DMS 273 treated with DMSO at 0.1 percent for 48 hours (cell line): ENCODE measurements around the gene DNM3.
"Not testable (repeated sequence)": the region's sequence is repeated elsewhere in the genome, so short reads cannot be mapped to it uniquely, and the experiment has no call there.

ENCODE experiments used
- DNase-seq: peaks from one replicate; lab custom pipeline; 2025; lab: John Stamatoyannopoulos, UW

The DNM3 gene

DNA sequence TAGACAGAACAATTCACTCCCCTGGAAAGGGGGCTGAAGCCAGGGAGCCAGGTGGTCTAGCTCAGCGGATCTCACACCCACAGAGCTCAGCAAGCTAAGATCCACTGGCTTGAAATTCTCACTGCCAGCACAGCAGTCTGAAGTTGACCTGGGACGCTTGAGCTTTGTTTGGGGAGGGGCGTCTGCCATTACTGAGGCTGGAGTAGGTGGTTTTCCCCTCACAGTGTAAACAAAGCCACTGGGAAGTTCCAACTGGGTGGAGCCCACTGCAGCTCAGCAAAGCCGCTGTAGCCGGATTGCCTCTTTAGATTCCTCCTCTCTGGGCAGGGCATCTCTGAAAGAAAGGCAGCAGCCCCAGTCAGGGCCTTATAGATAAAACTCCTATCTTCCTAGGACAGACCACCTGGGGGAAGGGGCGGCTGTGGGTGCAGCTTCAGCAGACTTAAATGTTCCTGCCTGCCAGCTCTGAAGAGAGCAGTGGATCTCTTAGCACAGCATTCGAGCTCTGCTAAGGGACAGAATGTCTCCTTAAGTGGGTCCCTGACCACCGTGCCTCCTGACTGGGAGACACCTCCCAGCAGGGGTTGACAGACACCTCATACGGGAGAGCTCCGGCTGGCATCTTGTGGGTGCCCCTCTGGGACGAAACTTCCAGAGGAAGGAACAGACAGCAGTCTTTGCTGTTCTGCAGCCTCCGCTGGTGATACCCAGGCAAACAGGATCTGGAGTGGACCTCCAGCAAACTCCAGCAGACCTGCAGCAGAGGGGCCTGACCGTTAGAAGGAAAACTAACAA is 183.8 kb downstream of the DNM3 start:
- DNase-seq: not testable (repeated sequence)

DNA sequence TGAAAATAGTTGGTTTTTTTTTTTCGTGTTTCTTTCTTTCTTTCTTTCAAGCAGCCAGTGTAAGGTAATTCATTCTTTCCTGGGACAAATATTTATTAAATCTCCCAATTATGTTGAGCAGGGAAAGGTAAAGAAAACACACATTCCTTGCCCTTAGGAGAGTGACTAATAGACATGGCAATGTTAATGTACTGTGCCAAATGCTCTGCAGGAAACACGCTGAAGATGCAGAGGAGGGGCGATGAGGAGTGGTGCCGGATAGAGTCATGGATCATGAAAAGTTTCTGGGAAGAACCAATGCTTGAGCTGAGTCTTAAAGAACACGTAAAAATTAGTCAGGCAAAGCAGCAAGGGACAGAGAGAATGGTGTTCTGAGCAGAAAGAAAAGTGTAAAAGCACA is 199.2 kb downstream of the DNM3 start:
- DNase-seq: no peak

DNA sequence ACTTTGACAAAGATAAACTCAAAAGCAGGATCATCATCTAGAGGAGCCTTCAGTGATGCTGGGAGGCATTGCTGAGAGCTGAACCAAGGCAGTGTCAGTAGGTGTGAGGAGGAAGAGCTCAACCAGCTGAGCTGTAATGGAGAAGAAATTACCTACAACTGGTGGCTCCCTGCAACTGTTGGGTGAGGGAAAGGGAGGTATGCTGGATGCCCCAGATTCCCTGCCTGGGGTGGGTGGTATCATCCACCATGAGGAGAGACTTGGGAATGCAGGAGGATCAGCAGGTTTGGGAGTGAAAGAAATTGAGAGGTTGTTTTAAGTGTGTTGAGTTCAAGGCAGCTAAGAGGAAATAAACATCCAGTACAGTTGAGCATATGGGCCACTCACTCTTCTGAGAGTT is 199.8 kb downstream of the DNM3 start:
- DNase-seq: no peak

DNA sequence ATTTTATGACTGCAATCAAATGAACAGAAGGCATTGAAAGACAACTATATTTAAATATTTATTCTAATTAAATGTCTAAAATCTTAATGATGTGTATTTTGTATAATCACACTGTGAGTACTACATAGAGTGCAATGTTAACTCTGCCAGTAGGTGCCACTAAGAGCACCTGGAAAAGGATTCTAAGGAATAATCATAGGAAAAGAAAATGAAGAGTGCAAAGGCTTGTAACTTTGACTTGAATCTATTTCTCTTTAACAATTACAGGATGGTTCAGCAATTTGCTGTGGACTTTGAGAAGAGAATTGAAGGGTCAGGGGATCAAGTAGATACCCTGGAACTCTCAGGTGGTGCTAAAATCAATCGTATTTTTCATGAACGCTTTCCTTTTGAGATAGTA is 200.4 kb downstream of the DNM3 start:
- peak; percentile 5 for DNase-seq

DNA sequence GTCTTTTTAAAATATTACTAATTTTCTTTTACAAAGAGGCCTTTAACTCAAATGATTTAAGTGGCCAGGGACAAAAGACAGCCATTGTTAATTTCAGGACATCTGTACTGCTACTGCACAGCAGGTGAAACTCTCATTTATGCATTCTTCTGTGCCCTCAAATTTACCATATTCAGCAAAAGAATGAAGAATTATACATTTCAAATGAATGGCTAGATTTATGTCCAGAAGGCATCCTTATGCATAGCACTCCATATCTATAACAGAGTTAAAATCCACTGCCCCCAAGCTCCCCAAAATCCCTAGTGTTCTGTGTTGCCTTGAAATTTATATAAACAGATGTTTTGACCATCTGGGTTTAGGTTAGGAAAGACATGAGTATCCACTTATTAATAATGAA is 202.6 kb downstream of the DNM3 start:
- no peak for DNase-seq

DNA sequence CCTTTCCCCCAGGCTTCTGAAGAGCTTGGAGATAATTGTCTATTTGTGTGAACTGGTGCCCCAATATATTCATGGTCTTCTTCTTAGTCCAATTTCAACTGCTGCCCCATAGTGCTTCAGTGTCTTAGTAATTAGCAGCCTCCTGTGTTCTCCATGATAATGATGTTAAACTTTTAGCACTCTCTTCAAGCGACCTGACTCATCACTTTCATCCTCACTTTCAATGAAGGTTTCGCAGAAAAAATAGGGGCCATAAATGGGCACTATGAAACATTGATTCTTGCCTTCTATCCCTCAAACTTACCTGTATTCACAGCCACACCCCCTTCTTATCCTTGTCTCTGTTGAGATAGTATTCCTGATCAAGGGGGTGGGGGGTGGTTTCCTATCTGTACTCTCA is 210.6 kb downstream of the DNM3 start:
- DNase-seq: no peak

DNA sequence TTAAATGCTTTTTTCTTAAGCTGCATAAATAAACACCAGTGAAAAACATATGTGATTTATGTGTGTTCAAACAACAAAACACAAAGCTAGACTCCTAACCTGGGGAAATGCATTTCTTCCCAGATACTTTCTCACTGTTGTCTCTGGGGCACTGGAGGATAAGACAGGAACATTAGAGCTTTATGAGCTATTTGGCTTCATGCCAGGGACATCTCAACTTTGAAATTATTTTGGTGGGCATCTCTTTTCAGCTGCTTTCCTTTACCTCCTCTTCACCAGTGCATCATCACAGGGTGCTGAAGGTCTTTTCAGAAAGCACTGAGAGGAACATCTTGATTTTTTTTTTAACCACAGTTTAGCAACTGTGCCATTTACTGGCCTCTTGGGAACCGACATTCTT is 212.9 kb downstream of the DNM3 start:
- DNase-seq: no peak

DNA sequence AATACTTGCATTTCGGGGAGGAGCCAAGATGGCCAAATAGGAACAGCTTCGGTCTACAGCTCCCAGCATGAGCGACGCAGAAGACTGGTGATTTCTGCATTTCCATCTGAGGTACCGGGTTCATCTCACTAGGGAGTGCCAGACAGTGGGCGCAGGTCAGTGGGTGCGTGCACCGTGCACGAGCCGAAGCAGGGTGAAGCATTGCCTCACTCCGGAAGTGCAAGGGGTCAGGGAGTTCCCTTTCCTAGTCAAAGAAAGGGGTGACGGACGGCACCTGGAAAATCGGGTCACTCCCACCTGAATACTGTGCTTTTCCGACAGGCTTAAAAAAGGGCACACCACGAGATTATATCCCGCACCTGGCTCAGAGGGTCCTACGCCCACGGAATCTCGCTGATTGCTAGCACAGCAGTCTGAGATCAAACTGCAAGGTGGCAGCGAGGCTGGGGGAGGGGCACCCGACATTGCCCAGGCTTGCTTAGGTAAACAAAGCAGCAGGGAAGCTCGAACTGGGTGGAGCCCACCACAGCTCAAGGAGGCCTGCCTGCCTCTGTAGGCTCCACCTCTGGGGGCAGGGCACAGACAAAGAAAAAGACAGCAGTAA is 214.6 kb downstream of the DNM3 start:
- not testable (repeated sequence) for DNase-seq

DNA sequence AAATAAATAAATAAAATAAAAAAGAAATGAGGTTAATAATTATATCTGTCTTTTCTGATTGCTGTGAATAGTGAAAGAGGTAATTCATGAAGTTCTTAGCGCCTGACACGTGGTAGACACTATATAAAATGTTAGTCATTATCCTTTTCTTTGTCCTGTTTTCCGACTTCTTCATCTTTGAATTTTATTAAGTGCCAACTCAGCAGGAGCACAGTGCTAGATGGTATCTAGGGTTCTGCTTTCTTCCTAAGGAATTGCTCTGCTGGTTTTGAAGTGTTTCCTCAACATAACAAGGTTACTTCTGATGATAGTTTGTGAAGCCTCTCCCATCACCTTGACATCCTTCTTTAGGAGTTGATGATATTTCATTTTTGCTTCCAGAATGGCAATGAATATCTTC is 227.0 kb downstream of the DNM3 start:
- DNase-seq: no peak

DNA sequence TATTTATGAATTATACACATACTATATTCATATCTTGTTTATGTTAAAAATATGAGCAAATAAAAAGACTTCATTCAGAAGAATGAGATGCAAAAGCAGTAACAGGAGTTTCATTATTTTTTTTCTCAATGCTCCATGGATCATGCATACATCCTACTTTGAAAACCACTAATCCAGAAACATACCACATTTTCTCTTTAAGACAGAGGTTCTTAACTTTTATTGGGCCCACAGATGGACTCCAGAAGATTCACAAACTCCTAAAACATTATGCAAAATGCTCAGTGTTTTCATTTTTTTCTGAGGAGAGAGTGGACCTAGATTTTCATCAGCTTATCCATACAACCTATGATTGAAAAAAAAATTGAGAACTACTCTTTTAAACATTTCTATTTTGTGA is 227.8 kb downstream of the DNM3 start:
- DNase-seq: no peak

DNA sequence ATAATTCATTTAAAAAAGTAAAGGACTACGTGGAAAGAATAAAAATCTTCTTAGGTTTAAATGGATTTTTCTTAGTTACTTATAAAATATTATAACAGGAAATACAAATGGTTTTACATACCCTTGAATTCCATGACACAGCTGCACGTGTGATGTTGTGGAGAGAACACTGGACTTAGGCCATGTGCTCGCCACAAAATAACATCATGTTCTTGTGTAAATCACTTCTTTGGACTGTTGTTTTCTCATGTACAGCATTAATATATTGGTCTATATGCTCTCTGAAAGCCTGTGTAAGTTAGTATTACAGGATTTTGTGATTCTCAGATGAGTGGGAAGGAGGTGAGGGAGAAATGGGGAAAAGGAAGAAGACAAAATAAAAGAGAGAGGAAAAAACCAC is 228.2 kb downstream of the DNM3 start:
- no peak for DNase-seq

DNA sequence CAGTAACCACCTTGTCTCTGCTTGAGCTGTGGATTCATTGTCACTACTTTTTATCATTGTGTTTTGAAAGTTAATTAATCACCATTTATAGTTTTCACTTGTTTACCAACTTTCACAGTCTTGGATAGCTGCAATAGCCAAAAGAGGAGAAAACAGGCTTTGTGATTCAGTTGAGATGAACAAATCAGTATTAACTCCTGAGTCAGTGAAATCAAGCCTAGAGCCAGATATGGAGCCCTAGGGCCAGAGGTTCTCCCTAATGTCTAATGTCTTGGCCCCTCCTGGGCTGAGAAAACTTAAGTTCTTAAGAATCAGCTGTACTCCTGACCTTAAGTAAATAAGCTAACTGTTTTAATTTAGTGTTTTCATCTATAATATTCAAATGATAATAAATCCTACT is 228.8 kb downstream of the DNM3 start:
- DNase-seq: no peak

DNA sequence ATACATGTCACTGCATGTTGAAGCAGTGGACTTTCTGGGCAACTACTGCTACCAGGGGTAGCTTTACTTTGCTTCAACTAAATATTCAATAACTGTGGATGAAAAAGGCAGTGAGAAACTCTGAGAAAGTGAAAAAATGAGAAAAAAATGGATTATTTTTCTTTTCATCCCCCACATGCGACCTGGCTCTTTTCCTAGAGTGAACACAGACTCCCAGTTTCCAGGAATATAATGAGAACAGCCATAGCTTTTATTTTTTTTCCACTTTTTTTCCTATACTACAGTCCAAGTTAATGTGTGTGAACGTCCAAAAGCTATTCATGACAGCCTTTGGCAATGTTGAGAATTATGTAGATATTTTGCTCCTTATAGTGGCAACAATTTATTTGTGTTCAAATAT is 230.4 kb downstream of the DNM3 start:
- no peak for DNase-seq

DNA sequence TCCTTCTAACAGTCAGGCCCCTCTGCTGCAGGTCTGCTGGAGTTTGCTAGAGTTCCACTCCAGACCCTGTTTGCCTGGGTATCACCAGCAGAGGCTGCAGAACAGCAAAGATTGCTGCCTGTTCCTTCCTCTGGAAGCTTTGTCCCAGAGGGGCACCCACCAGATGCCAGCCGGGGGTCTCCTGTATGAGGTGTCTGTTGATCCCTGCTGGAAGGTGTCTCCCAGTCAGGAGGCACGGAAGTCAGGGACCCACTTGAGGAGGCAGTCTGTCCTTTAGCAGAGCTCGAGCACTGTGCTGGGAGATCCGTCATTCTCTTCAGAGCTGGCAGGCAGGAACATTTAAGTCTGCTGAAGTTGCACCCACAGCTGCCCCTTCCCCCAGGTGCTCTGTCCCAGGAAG is 238.6 kb downstream of the DNM3 start:
- DNase-seq: not testable (repeated sequence)

DNA sequence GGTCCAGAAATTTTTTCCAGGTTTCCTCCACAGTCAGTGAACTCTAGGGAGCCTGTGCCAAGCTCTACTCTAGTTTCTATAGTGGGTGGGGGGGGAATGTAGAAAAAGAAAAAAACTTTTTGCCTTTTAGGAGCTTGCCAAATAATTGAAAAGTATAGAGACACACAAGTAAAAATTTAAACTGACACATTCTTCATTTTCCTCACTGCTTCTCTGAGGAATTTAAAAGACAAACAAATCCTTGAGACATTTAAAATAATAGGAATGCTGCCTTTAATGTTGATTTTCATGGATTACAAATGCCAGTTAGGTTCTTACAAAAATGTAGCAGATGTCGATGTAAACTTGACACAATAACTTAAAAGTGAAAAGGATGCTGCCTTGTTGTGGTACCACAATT is 241.9 kb downstream of the DNM3 start:
- DNase-seq: no peak

DNA sequence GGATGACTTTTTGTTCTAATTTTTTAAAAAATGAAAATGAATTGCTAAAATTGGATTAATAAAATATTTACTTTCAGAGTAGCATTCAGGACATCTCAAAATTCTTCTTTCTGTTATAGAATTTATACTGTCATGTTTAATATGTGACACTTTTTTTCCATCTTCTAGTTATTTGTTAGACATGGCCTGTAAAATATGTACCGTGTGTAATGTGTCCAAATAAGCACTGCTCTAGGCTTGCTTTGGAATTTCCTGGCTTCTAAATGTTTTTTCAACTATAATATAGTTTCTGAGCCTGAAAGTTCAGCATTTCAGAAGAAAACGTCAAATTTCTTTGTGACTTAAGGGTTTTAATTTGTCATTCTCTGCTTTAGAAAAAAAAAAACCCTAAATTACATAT is 243.6 kb downstream of the DNM3 start:
- DNase-seq: no peak

DNA sequence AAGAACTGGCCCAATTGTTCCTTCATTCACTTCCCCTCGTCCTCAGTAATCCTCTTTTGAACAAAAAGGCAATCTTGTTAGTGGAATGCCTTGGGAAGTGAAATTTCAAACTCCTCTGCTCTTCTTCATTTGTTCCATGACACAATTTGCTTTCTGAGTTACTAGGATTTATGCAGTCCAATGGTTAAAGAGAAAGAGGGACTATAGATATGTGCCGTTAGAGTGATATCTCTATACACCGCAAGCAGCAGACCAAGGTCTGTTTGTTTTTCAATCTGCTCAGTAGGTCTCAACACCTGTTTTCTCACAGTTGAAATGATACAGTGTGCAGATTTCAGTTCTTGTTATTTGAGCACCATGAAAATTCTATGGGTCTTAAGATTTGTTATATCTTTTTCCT is 244.0 kb downstream of the DNM3 start:
- DNase-seq: no peak

DNA sequence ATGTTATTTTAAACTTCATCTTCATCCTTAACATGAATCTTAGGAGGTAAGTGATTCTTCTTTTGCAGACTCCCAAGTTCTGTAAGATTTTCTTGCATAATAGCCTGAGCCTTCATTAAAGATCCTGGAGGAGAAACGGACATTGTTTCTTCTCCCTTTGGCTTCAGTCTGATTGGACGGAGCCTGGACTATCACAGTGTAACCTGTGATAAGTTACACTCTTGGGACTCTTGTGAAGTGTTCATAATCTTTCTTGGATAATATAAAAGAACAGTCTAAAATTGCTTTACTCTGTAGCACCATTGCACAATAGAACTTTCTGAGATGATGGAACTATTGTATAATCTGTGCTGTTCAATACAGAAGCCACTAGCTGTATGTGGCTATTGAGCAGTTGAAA is 244.8 kb downstream of the DNM3 start:
- no peak for DNase-seq

DNA sequence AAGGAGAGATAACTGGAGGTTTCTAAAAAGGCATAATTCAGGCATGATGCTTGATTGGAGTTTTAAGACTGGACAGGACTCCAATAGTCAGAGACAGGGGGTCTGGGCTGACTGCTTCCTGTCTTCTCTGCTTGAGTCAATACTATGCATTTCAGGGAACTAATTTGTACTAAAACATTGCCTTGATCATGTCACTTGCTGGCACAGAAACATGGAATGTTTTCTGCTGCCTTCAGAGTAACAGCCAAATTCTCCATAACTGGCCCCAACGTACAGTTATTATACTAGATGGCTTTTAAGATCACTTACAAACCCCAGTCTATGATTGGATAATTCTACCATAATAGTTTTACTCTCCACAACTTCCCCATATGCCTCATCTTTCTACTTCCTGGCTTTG is 247.0 kb downstream of the DNM3 start:
- no peak for DNase-seq

DNA sequence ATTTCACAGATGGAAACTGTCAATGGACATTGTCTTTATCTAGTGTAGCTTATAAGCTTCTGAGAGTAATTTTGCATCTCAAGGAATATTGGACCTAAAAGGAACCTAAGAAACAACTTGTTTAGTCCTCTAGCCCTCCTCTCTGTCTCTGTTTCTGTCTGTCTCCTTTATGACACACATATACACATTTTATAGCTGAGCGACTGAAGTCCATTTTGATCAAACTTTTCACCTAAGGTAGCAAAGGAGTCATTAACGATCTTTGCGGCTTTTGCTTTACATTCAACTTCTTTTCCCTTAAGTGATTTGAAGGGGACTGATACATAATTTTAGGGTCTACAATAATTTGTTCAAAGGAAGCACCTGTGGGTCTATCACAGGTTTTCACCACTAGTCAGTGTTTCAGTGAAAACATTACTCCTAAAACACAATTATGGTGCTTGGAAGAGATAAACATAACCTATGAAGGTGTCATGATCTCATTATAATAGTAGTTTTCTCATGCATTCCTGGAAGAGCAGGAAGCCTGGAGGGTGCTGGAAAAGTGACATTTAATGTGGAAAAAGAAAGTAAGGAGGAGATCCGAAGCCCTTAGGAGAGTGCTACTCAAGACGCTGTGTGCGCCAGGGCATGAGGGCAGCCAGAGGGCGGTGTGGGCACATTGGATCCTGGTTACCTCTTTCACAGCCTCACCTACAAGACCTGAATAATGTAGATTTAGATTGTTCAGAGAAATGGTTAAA is 248.6 kb downstream of the DNM3 start:
- DNase-seq: no peak

DNA sequence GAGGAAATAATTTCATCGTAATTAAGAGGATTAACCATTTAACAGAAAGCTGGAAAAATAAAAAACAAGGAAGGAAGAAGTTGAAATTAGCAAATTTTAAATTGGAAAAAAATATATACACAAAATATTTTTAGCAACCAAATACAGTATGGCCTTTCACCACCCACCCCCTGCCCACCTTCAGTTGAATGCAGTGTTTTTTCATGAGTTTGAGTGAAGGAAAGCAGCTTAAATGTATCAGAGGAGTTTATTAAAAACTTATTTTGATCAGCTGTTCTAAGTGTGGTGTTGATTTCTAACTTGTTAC is 249.2 kb downstream of the DNM3 start:
- DNase-seq: no peak

DNA sequence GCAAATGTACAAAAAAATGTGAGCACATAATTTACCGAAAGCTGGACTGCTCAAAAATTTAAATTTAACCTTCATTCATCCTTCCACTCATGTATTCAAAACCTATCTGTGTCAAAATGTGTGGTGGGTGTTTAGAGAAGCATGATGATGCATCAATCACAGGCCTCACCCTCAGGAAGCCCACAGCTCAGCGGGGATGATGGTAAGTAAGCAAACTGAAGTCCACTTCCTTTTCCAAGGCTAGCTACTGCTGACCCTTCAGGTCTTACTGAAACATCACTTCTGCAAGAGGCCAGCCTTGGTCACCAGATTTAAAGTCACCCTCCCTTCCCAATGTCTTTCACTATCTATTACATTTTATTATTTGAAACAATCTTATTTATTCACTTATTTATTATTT is 254.5 kb downstream of the DNM3 start:
- no peak for DNase-seq

DNA sequence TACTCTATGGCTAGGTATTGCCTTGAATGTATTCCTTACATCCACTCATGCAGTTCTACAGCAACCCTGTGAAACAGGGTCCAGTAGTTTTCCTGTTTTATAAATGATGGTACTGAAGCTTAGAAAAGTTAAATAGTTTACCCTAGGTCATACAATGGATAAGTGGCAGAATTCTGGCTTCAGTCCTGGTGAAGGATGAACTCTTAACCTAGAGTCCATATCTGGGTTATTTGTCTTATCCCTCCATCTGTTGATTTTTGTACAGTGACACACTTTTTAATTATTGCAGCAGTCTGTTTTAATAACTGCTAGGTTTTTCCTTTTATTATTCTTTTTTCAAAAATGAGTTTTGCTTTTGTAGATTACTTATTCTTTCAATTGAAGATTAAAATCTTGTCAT is 263.9 kb downstream of the DNM3 start:
- no peak for DNase-seq
